OCI-LY1 (cell line): ENCODE results near the gene KRT84.

Source experiments
- H2AFZ ChIP-seq: fragments of 200-600 bp; sonication (generic), shearing (Covaris generic); 2 replicates; pipeline ENCODE4 v1.6.0; 2014; ENCODE audit warnings: antibody characterized with exemption, mild to moderate bottlenecking, low read length
- H3F3A ChIP-seq: fragments of 200-600 bp; sonication (generic), shearing (Covaris generic); 2 replicates; pipeline ENCODE4 v1.6.0; 2014; ENCODE audit warnings: mild to moderate bottlenecking, antibody characterized with exemption, low read length, moderate library complexity; ENCODE audit not compliant: insufficient read depth
- H3K27ac ChIP-seq: fragments of 200-600 bp; sonication (generic); 2 replicates; pipeline ENCODE4 v1.5.1; 2014; ENCODE audit warnings: low read length, mixed run types, mild to moderate bottlenecking, low read depth; ENCODE audit not compliant: poor library complexity, severe bottlenecking
- H3K27me3 ChIP-seq: fragments of 200-600 bp; sonication (generic); 2 replicates; pipeline ENCODE4 v1.6.0; 2014; ENCODE audit warnings: antibody characterized with exemption, mild to moderate bottlenecking, low read length, moderate library complexity; ENCODE audit not compliant: insufficient read depth
- H3K36me3 ChIP-seq: fragments of 200-600 bp; sonication (generic); 2 replicates; pipeline ENCODE4 v1.6.1; 2014; ENCODE audit warnings: mild to moderate bottlenecking, antibody characterized with exemption, low read length, moderate library complexity, mixed read lengths; ENCODE audit not compliant: insufficient read depth
- H3K4me1 ChIP-seq: fragments of 200-600 bp; sonication (generic); 2 replicates; pipeline ENCODE4 v1.5.1; 2014; ENCODE audit warnings: mild to moderate bottlenecking, low read length, moderate library complexity; ENCODE audit not compliant: insufficient read depth, severe bottlenecking
- H3K4me2 ChIP-seq: fragments of 200-600 bp; sonication (generic), shearing (Covaris generic); 2 replicates; pipeline ENCODE4 v1.6.1; 2014; ENCODE audit warnings: low read length
- H3K4me3 ChIP-seq: fragments of 200-600 bp; sonication (generic); 2 replicates; pipeline ENCODE4 v1.5.1; 2014; ENCODE audit warnings: low read length, low read depth, mild to moderate bottlenecking, mixed read lengths; ENCODE audit not compliant: poor library complexity, severe bottlenecking
- H3K79me2 ChIP-seq: fragments of 200-600 bp; shearing (Covaris generic); 2 replicates; pipeline ENCODE4 v1.6.1; 2016; ENCODE audit warnings: mixed run types, low read length, mixed read lengths; ENCODE audit not compliant: insufficient read depth
- H3K9ac ChIP-seq: fragments of 200-600 bp; sonication (generic), shearing (Covaris generic); 2 replicates; pipeline ENCODE4 v1.6.1; 2014; ENCODE audit warnings: mild to moderate bottlenecking, low read length, mixed read lengths
- H3K9me2 ChIP-seq: fragments of 200-600 bp; sonication (generic), shearing (Covaris generic); 2 replicates; pipeline ENCODE4 v1.6.1; 2014; ENCODE audit warnings: low read depth, mild to moderate bottlenecking, low read length, mixed read lengths
- H3K9me3 ChIP-seq: fragments of 200-600 bp; shearing (Covaris generic); 2 replicates; pipeline ENCODE4 v1.6.1; 2014; ENCODE audit warnings: low read length, mixed read lengths
- H4K20me1 ChIP-seq: fragments of 200-600 bp; sonication (generic), shearing (Covaris generic); 2 replicates; pipeline ENCODE4 v1.6.0; 2016; ENCODE audit warnings: mild to moderate bottlenecking, low read length; ENCODE audit not compliant: insufficient read depth
- EZH2 ChIP-seq: fragments of 200-600 bp; sonication (generic), shearing (Covaris generic); IDR thresholded peaks from 2 replicates; pipeline ENCODE4 v1.8.0; 2017; ENCODE audit warnings: borderline replicate concordance, mixed run types, mild to moderate bottlenecking, antibody characterized with exemption, low read length, moderate library complexity, mixed read lengths
- TF ChIP-seq, protein P1 (sequence below): fragments of 200-600 bp; sonication (generic), shearing (Covaris generic); IDR thresholded peaks from 2 replicates; pipeline ENCODE4 v1.5.1; 2017; ENCODE audit warnings: mild to moderate bottlenecking, antibody characterized with exemption, low read length, moderate library complexity, mixed read lengths

The KRT84 gene

GRCh38 chr12:52367876-52368275, 17.6 kb downstream of the KRT84 start:
- Histone ChIP-seq H3F3A (no peaks in the 10 kb centered on the region), H3K9me2 (no peaks in the 10 kb centered on the region), H3K9ac (no peak overlapping the region), H3K27ac (no peak overlapping the region), H3K4me3 (no peak overlapping the region), H4K20me1 (no peaks in the 10 kb centered on the region), H3K4me1 (no peaks in the 10 kb centered on the region), H2AFZ (no peak overlapping the region), H3K9me3 (no peaks in the 10 kb centered on the region), H3K79me2 (no peaks in the 10 kb centered on the region), H3K36me3 (no peaks in the 10 kb centered on the region), H3K27me3 (no peaks in the 10 kb centered on the region), H3K4me2 (no peak overlapping the region)
- TF ChIP-seq, protein P1, sequence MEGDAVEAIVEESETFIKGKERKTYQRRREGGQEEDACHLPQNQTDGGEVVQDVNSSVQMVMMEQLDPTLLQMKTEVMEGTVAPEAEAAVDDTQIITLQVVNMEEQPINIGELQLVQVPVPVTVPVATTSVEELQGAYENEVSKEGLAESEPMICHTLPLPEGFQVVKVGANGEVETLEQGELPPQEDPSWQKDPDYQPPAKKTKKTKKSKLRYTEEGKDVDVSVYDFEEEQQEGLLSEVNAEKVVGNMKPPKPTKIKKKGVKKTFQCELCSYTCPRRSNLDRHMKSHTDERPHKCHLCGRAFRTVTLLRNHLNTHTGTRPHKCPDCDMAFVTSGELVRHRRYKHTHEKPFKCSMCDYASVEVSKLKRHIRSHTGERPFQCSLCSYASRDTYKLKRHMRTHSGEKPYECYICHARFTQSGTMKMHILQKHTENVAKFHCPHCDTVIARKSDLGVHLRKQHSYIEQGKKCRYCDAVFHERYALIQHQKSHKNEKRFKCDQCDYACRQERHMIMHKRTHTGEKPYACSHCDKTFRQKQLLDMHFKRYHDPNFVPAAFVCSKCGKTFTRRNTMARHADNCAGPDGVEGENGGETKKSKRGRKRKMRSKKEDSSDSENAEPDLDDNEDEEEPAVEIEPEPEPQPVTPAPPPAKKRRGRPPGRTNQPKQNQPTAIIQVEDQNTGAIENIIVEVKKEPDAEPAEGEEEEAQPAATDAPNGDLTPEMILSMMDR: no peak
- no peak for TF ChIP-seq EZH2

GRCh38 chr12:52366738-52367485, 18.5 kb downstream of the KRT84 start, which contains the start of gene KRT85:
KRT85 (minus strand) TSS chr12:52367481; CDS start chr12:52367405, 76 bp downstream.
- Histone ChIP-seq H2AFZ (no peak within 1 kb of the TSS), H3K27me3 (no peaks in the 10 kb centered on the region), H3K9me2 (no peaks in the 10 kb centered on the region), H3F3A (no peaks in the 10 kb centered on the region), H3K4me3 (no peak within 1 kb of the TSS), H3K36me3 (no peaks in the 10 kb centered on the region), H3K9me3 (no peaks in the 10 kb centered on the region), H4K20me1 (no peaks in the 10 kb centered on the region), H3K4me2 (no peak within 1 kb of the TSS), H3K9ac (no peak within 1 kb of the TSS), H3K4me1 (no peaks in the 10 kb centered on the region), H3K79me2 (no peaks in the 10 kb centered on the region), H3K27ac (no peak within 1 kb of the TSS)
- TF ChIP-seq, protein P1: no peak
- no peak for TF ChIP-seq EZH2

DNA sequence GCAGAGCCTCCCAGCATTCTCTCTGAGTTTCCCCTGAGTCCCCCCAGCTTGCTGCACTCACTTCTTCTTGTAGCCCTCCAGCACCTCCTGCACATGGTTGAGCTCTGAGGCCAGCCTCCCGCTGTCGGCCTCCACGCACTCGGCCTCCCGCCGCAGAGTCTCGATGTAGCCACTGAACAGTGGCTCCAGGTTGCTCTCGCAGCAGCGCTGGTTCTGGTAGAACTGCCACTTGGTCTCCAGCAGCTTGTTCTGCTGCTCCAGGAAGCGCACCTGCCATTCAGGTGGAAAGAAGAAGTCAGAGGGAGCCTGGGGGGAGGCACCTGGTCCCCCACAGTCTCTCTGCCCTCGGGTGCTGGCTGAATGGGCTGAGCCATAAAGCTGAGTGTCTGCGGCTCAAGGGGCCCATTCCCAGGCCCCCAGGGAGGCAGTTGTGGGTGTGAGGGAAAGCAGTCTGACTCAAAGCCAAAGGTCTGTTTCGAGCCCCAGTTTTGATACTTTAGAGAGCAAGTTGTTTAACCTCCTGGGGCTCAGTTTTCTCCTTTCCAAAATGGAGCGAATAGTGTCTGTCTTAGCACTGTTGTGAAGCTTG, 20.5 kb downstream of the KRT84 start:
- H3K79me2 ChIP-seq: no peaks in the 10 kb centered on the region
- no peaks in the 10 kb centered on the region for H3K27me3 ChIP-seq
- H3K9me3 ChIP-seq: no peaks in the 10 kb centered on the region
- no peaks in the 10 kb centered on the region for H3F3A ChIP-seq
- H4K20me1 ChIP-seq: no peaks in the 10 kb centered on the region
- no peaks in the 10 kb centered on the region for H3K9me2 ChIP-seq
- no peaks in the 10 kb centered on the region for H3K36me3 ChIP-seq
- no peak overlapping the region for H3K4me3 ChIP-seq
- H3K4me1 ChIP-seq: no peaks in the 10 kb centered on the region
- H2AFZ ChIP-seq: no peak overlapping the region
- no peak overlapping the region for H3K27ac ChIP-seq
- H3K9ac ChIP-seq: no peak overlapping the region
- no peak for TF ChIP-seq EZH2
- TF ChIP-seq, protein P1: no peak
- H3K4me2 ChIP-seq: no peak overlapping the region
